IMR-90 (cell line): ENCODE measurements around the gene DOCK2.

ENCODE experiments used
- BHLHE40 ChIP-seq: fragments of 150-350 bp; IDR thresholded peaks from 2 replicates; pipeline ENCODE4 v1.6.1; 2016; ENCODE audit warnings: mild to moderate bottlenecking, low read depth, low read length
- CEBPB ChIP-seq: IDR thresholded peaks from 2 replicates; pipeline ENCODE4 v1.6.1; 2012; ENCODE audit warnings: low read depth, low read length, improper control_type of control experiment
- CHD1 ChIP-seq: IDR thresholded peaks from 2 replicates; pipeline ENCODE4 v1.6.1; 2012; ENCODE audit warnings: low read depth, low read length, improper control_type of control experiment
- POLR2A ChIP-seq: IDR thresholded peaks from 2 replicates; pipeline ENCODE4 v1.6.1; 2012; ENCODE audit warnings: mild to moderate bottlenecking, low read depth, low read length
- RAD21 ChIP-seq: IDR thresholded peaks from 2 replicates; pipeline ENCODE4 v1.6.1; 2012; ENCODE audit warnings: low read length, improper control_type of control experiment
- TF ChIP-seq, protein P1 (sequence below): conservative IDR thresholded peaks from 2 replicates; pipeline ENCODE4 v1.5.1; 2012; ENCODE audit warnings: mild to moderate bottlenecking, low read depth, low read length, improper control_type of control experiment

GRCh38 chr5:169648725-169649310 is 11.7 kb downstream of the DOCK2 start:
- TF ChIP-seq, protein P1, sequence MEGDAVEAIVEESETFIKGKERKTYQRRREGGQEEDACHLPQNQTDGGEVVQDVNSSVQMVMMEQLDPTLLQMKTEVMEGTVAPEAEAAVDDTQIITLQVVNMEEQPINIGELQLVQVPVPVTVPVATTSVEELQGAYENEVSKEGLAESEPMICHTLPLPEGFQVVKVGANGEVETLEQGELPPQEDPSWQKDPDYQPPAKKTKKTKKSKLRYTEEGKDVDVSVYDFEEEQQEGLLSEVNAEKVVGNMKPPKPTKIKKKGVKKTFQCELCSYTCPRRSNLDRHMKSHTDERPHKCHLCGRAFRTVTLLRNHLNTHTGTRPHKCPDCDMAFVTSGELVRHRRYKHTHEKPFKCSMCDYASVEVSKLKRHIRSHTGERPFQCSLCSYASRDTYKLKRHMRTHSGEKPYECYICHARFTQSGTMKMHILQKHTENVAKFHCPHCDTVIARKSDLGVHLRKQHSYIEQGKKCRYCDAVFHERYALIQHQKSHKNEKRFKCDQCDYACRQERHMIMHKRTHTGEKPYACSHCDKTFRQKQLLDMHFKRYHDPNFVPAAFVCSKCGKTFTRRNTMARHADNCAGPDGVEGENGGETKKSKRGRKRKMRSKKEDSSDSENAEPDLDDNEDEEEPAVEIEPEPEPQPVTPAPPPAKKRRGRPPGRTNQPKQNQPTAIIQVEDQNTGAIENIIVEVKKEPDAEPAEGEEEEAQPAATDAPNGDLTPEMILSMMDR = no peak
- TF ChIP-seq CHD1 (no peak), CEBPB (no peak), POLR2A (no peak), BHLHE40 (no peak), RAD21 (no peak)
